Effector memory CD8-positive, alpha-beta T cell (primary cell): Measurements from ENCODE around the gene SRF.
A peak's percentile ranks its signal among the peaks of the same experiment; 100 is the strongest.

ENCODE experiments used
- ATAC-seq: fragments of 150-1000 bp; cut with Tn5 transposase; replicated peaks from 2 replicates; pipeline ENCODE4 v1.10.0; 2021; ENCODE audit warnings: mild to moderate bottlenecking, moderate library complexity
- DNase-seq, 3 experiments: peaks; one replicate each; pipeline ENCODE4 v3.0.0; 2021
- H3K27ac Mint-ChIP-seq, 2 donors: one replicate each; pipeline ENCODE4 v1.8.0; 2022; ENCODE audit warnings: mild to moderate bottlenecking in 2 of 2, mixed read lengths in 2 of 2, moderate library complexity in 2 of 2
- H3K27me3 Mint-ChIP-seq, 2 donors: one replicate each; pipeline ENCODE4 v1.8.0; 2022; ENCODE audit warnings: mixed read lengths in 2 of 2
- H3K36me3 Mint-ChIP-seq: one replicate; pipeline ENCODE4 v1.8.0; 2022; ENCODE audit warnings: mild to moderate bottlenecking, moderate library complexity, mixed read lengths; ENCODE audit not compliant: insufficient read depth
- H3K4me1 Mint-ChIP-seq, 2 donors: one replicate each; pipeline ENCODE4 v1.8.0; 2022; ENCODE audit warnings: low read depth in 2 of 2, mixed read lengths in 2 of 2
- H3K4me3 Mint-ChIP-seq, 2 donors: one replicate each; pipeline ENCODE4 v1.8.0; 2022; ENCODE audit warnings: mild to moderate bottlenecking in 2 of 2, mixed read lengths in 2 of 2, moderate library complexity in 2 of 2
- H3K9me3 Mint-ChIP-seq, 2 donors: one replicate each; pipeline ENCODE4 v1.8.0; 2022; ENCODE audit warnings: mixed read lengths in 2 of 2

The SRF gene

DNA sequence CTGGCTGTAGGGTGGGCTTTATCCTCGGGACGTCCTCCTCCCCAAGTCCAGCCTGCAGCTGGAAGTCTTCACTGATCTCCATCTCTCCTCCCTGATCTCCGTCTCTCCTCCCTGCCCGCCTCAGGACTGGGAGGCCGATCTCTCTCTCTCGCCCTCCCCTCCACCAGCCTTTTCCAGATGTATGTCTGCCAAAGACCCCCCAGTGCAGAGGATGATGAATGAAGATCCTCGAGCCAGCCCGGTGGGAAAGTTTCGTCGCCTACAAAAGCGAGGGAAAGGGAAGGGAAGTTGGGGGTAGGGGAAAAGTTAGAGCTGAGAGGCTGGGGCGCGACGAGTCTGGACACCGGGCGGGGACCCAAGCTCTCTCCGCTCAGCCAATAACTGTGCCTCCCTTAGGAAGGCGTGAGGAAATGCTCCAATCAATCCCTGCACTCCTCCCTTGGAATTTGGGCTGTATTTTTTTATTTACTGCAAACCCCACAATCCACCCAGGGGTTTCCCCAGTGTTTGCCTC lies 595 bp upstream of the SRF start:
- Mint-ChIP-seq H3K9me3 (no peaks in the 10 kb centered on the region), H3K4me1 (peaks cover 27 to 37% of the 10 kb centered on the region in 2 donors), H3K4me3 (peak overlapping the region; percentile 87 to 88), H3K27me3 (no peaks in the 10 kb centered on the region), H3K27ac (peak overlapping the region; percentile 89 to 92), H3K36me3 (peaks cover 40% of the 10 kb centered on the region)
- no peak for DNase-seq
- ATAC-seq: no peak

DNA sequence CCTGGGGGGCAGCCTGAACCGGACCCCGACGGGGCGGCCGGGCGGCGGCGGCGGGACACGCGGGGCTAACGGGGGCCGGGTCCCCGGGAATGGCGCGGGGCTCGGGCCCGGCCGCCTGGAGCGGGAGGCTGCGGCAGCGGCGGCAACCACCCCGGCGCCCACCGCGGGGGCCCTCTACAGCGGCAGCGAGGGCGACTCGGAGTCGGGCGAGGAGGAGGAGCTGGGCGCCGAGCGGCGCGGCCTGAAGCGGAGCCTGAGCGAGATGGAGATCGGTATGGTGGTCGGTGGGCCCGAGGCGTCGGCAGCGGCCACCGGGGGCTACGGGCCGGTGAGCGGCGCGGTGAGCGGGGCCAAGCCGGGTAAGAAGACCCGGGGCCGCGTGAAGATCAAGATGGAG lies 636 bp downstream of the SRF start:
- peak overlapping the region; percentile 89 to 96 for H3K27ac Mint-ChIP-seq
- H3K4me1 Mint-ChIP-seq: peaks cover 27 to 42% of the 10 kb centered on the region in 2 donors
- no peaks in the 10 kb centered on the region for H3K9me3 Mint-ChIP-seq
- ATAC-seq (peak; percentile 5), DNase-seq (peak; percentile 29 to 44 (median 38))
- H3K4me3 Mint-ChIP-seq: peak overlapping the region; percentile 87 to 88
- no peaks in the 10 kb centered on the region for H3K27me3 Mint-ChIP-seq
- peaks cover 49% of the 10 kb centered on the region for H3K36me3 Mint-ChIP-seq

DNA sequence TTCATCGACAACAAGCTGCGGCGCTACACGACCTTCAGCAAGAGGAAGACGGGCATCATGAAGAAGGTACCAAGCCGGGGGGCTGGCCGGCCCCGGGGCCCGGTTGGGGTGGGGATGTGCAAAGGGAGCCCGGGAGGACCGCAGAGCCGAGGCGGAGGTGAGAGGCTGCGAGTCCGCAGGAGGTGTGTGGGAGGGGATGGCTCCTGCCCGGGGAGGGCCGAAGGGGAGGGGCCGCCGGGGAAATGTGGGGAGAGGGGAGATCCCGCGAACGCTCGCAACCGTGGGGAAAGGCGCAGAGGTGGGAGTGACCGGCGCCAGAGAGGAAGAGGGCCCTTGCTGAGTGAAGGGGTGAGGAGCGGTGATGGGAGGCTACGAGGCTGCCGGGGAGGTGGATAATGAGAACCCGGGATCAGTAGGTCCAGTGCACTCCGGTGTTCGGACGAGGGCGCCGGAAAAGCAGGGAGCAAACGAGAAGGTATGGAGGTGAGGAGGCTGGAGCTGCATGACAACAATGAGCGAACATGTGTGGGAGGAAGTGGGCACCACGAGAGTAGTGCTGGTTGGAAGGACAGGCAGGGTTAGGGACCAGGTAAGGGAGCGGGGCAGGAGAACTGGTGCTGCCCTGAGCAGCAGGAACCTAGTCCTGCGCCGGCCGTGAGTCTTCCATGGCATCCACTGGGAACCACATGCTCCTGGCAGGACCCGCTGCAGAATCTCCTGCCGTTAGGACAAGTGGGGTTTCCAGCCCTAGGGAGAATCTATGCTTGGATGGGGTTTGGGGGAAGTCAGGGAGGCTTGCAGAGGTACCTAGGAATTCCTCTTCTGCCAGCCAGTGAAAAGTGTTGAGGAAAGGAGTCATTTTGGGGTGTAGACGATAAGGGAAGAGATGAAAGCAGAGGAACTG lies 1.3 kb downstream of the SRF start:
- Mint-ChIP-seq H3K4me1 (peaks cover 27 to 42% of the 10 kb centered on the region in 2 donors), H3K9me3 (no peaks in the 10 kb centered on the region), H3K27me3 (no peaks in the 10 kb centered on the region), H3K4me3 (peak overlapping the region; percentile 87 to 88), H3K27ac (peak overlapping the region; percentile 89 to 96), H3K36me3 (peaks cover 54% of the 10 kb centered on the region)
- ATAC-seq (no peak), DNase-seq (peak; percentile 17 to 26 (median 19))

DNA sequence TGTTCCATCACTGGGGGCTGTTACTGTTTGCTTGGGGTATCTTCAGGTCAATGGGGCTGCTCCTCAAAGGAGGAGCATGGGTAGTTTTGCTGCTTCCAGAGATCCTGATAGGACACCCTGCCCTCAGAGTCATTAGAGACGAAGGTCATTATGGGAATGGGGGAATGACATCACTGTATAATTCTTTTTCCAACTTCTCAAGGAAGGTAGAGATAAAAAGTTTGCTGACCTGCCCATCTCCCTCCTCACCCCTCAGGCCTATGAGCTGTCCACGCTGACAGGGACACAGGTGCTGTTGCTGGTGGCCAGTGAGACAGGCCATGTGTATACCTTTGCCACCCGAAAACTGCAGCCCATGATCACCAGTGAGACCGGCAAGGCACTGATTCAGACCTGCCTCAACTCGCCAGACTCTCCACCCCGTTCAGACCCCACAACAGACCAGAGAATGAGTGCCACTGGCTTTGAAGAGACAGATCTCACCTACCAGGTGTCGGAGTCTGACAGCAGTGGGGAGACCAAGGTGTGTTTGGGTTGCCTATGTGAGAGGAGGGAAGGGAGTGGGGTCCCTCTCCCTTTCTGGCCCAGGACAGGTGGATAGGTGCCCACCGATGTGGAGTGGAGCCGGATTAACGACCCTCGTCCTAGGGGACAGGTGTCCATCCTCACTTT lies 2.7 kb downstream of the SRF start:
- ATAC-seq (no peak), DNase-seq (peak; percentile 12 to 42 (median 18))
- Mint-ChIP-seq H3K27me3 (no peaks in the 10 kb centered on the region), H3K36me3 (peaks cover 59% of the 10 kb centered on the region), H3K4me1 (peaks cover 27 to 42% of the 10 kb centered on the region in 2 donors), H3K9me3 (no peaks in the 10 kb centered on the region), H3K27ac (peak overlapping the region; percentile 89 to 96), H3K4me3 (peak overlapping the region; percentile 87 to 88)

DNA sequence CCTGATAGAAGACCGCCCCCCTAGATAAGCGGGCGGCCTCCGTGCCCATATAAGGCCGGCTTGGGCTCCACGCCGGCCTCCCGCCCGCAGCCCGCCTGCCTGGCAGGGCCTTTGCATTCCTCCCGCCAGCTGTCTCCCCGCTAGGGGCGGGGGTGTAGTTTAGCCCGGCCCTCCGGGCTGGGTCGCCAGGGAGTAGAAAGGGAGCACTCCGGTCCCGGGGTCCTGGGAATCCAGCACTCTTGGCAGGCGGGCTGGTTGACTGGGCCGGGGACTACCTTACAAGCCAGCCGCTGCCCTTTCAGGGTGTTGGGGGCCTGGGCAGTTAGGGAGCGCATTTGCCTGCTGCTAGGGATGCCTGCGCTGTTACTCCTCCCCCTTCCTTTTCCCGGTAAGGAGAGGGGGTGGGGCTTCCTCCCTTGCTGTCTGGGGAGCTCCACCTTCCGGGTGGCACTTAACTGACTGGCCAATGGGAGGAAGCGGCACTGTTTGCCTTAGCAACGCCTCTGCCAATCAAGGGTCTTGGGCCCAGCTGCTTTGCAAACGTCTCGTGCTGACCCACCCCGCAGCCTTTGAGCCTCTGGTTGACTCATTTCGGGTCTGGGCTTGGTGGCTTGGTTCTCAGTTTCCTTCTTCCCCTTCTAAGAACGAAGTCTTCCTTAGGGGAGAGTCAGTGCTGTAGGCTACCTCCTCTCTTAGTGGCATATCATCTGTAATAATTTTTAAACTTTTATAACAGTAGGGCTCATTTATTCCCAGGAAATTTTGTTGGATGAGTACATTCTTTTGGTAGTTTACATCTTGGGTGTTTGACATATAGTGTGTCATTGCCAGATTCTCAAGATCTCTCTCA lies 3.4 kb downstream of the SRF start:
- peaks cover 65% of the 10 kb centered on the region for H3K36me3 Mint-ChIP-seq
- H3K4me1 Mint-ChIP-seq: peaks cover 27 to 42% of the 10 kb centered on the region in 2 donors
- ATAC-seq: peak; percentile 61
- H3K4me3 Mint-ChIP-seq: peak overlapping the region; percentile 87 to 88
- peak; percentile 84 to 87 (median 86) for DNase-seq
- H3K27me3 Mint-ChIP-seq: no peaks in the 10 kb centered on the region
- no peaks in the 10 kb centered on the region for H3K9me3 Mint-ChIP-seq
- peak overlapping the region; percentile 89 to 96 for H3K27ac Mint-ChIP-seq

DNA sequence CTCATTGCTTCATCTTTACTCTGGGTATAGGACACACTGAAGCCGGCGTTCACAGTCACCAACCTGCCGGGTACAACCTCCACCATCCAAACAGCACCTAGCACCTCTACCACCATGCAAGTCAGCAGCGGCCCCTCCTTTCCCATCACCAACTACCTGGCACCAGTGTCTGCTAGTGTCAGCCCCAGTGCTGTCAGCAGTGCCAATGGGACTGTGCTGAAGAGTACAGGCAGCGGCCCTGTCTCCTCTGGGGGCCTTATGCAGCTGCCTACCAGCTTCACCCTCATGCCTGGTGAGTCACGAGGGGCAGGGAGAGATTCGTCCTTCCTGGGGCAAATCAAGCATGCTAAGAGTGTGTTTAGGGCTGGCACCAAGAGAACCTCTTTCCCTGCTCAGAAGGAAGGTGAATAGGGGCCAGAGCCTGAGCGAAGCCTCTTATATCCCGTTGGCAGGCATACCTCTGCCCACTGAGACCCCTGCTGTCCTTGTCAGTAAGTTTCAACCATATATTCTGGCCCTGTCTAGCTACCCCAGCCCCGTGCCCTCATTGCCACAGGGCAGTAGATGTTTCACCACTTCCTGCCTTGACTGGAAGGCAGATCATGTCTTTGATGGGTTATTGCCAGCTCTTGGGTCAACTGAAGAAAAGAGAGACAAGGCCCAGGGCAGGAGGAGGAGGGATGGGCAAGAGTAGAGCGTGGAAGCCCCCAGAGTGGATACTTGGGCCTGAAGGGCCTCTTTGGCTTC lies 4.8 kb downstream of the SRF start:
- Mint-ChIP-seq H3K36me3 (peaks cover 60% of the 10 kb centered on the region), H3K4me1 (peaks cover 25 to 35% of the 10 kb centered on the region in 2 donors), H3K27me3 (no peaks in the 10 kb centered on the region), H3K4me3 (no peak overlapping the region), H3K27ac (peak overlapping the region; percentile 89 to 96), H3K9me3 (no peaks in the 10 kb centered on the region)
- DNase-seq (no peak), ATAC-seq (no peak)

DNA sequence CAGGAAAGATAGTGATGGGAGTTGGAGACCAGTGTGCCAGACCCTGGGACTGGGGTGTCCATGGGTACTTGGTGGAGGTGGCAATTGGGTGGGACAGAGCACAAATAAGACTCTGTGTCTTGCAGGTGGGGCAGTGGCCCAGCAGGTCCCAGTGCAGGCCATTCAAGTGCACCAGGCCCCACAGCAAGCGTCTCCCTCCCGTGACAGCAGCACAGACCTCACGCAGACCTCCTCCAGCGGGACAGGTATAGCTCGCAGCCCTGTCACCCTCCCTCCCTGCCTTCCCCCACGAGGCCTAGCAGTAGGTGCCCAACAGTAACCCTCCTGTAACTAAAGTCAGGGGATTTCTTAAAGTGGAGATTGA lies 5.3 kb downstream of the SRF start:
- H3K27ac Mint-ChIP-seq: peak overlapping the region; percentile 89 to 96
- no peak for ATAC-seq
- peaks cover 54% of the 10 kb centered on the region for H3K36me3 Mint-ChIP-seq
- no peak for DNase-seq
- H3K27me3 Mint-ChIP-seq: no peaks in the 10 kb centered on the region
- no peak overlapping the region for H3K4me3 Mint-ChIP-seq
- no peaks in the 10 kb centered on the region for H3K9me3 Mint-ChIP-seq
- H3K4me1 Mint-ChIP-seq: peaks cover 29 to 33% of the 10 kb centered on the region in 2 donors

DNA sequence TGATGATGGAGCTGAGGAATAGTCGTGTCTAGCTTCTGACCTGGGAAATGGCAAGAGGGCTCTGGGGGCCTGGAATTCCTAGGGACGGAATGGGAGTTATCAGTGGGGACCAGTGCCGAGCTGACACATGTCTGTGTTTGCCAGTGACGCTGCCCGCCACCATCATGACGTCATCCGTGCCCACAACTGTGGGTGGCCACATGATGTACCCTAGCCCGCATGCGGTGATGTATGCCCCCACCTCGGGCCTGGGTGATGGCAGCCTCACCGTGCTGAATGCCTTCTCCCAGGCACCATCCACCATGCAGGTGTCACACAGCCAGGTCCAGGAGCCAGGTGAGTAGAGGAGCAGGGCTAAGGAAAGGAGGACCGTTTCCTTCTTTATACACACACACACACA lies 7.1 kb downstream of the SRF start:
- Mint-ChIP-seq H3K4me1 (peaks cover 34 to 37% of the 10 kb centered on the region in 2 donors), H3K4me3 (no peak overlapping the region), H3K27ac (peak overlapping the region in 1 of 2 donors; percentile 55), H3K9me3 (no peaks in the 10 kb centered on the region), H3K36me3 (peaks cover 43% of the 10 kb centered on the region), H3K27me3 (no peaks in the 10 kb centered on the region)
- no peak for DNase-seq
- no peak for ATAC-seq

DNA sequence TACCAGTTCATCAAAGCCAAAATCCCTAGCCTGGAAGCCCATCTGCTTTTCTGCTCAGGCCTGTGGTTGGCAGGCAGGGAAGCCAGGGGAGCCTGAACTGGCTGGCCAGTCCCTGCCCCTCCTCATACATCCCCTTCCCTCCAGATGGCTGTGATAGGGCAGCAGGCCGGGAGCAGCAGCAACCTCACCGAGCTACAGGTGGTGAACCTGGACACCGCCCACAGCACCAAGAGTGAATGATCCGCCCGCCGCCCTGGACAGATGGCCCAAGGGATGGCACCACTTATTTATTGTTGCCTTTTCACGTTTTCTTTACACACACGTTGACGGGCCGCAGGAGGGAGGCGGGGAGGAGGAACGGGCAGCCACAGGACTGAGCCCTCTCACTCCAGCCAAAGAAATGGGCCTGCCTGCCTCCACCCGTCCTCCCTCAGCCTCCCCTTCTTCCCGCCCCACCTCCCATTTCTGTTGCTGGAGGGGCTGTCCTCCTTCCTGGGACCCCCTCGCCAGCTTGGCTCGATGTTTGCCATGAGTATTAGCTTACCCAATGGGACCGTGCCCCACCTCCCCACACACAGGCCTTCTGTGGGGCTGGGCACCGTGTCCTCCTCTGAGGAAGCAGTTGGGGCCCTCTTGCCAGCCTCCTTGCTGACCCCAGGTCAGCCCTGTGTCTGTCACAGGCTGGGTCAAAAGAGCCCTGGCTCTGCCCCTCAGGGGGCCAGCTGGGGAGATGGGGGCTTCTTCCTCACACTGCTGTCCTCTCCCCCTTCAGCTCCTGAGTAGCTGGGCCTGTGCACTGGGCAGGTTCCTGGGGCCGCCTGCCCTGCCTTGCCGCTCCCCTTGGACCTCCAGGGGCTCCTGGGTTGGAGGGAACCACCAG lies 8.1 kb downstream of the SRF start:
- Mint-ChIP-seq H3K4me1 (peaks cover 36 to 37% of the 10 kb centered on the region in 2 donors), H3K27ac (peak overlapping the region in 1 of 2 donors; percentile 55), H3K27me3 (no peaks in the 10 kb centered on the region), H3K9me3 (no peaks in the 10 kb centered on the region), H3K36me3 (peaks cover 34% of the 10 kb centered on the region), H3K4me3 (no peak overlapping the region)
- ATAC-seq (no peak), DNase-seq (no peak)

DNA sequence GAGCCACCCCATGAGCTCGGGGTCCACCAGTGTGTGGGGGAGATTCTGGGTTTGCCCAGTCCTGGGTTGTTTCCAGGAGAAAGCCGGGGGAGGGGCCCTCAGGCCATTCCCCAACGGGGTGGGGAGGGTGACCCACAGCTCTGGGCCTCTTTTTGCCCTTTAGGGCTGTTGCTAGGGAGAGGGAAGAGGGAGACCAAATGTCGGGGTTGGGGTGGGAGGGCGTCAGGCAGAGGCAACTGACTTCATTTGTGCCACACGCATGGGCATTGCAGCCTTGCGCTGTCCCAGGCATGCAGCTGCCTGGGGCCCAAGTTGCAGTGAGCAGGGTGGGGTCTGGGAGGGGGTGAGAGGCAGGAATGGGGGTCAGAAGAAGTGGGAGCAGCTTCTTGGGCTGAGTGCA lies 9.0 kb downstream of the SRF start:
- peaks cover 26% of the 10 kb centered on the region for H3K36me3 Mint-ChIP-seq
- no peak overlapping the region for H3K4me3 Mint-ChIP-seq
- DNase-seq (no peak), ATAC-seq (no peak)
- H3K27ac Mint-ChIP-seq: no peak overlapping the region
- peaks cover 32 to 42% of the 10 kb centered on the region in 2 donors for H3K4me1 Mint-ChIP-seq
- H3K27me3 Mint-ChIP-seq: no peaks in the 10 kb centered on the region
- no peaks in the 10 kb centered on the region for H3K9me3 Mint-ChIP-seq

DNA sequence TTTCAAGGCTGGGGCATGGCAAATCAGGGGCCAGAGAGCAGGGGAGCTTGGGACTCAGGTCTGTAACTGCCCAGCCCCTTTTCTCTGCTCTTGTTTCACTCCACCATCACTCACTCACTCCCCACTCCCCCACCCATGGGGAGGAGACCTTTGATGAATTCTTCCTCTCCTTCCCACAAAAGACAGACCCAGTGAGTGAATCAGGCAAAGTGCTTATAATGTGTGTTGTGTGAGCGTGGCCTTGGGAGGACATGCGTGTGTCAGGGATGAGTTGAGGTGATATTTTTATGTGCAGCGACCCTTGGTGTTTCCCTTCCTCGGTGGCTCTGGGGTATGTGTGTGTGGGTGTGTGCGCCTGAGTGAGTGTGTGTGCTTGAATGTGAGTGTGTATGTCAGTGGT lies 9.9 kb downstream of the SRF start:
- H3K27ac Mint-ChIP-seq: peak overlapping the region; percentile 67 to 90
- no peak for DNase-seq
- peaks cover 30% of the 10 kb centered on the region for H3K36me3 Mint-ChIP-seq
- no peaks in the 10 kb centered on the region for H3K27me3 Mint-ChIP-seq
- no peaks in the 10 kb centered on the region for H3K9me3 Mint-ChIP-seq
- no peak for ATAC-seq
- H3K4me1 Mint-ChIP-seq: peaks cover 32 to 46% of the 10 kb centered on the region in 2 donors
- H3K4me3 Mint-ChIP-seq: peak overlapping the region; percentile 82 to 92

DNA sequence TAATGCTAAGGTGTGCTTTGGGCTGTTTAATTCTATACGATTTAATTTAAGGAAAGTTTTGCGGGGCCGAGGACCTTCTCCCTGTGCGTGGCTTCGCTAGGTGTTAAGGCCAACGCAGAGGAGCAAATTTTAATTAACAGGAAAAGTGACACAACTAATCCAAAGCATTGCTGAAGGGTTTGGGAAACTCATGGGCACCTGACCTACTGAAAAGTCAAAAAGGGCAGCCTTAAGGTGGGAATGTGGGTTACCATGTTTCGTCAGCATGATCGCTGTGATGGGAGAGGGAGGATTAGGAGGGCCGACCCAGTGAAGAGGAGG lies 10.5 kb downstream of the SRF start:
- H3K4me3 Mint-ChIP-seq: peak overlapping the region; percentile 82 to 92
- peaks cover 33 to 46% of the 10 kb centered on the region in 2 donors for H3K4me1 Mint-ChIP-seq
- peaks cover 27% of the 10 kb centered on the region for H3K36me3 Mint-ChIP-seq
- H3K27me3 Mint-ChIP-seq: no peaks in the 10 kb centered on the region
- no peaks in the 10 kb centered on the region for H3K9me3 Mint-ChIP-seq
- ATAC-seq (no peak), DNase-seq (no peak)
- H3K27ac Mint-ChIP-seq: peak overlapping the region; percentile 67 to 90
